GM19238 (cell line): Measurements from ENCODE around the gene KATNAL1.
"Not testable (repeated sequence)": the region's sequence is repeated elsewhere in the genome, so short reads cannot be mapped to it uniquely, and the experiment has no call there.

ENCODE experiments used
- DNase-seq: peaks from one replicate; pipeline ENCODE4 v3.0.0; 2011; ENCODE audit warnings: low spot score; ENCODE audit not compliant: insufficient read length

The KATNAL1 gene

GRCh38 chr13:30295116-30295515, 12.2 kb downstream of the KATNAL1 start:
- DNase-seq, result no peak

GRCh38 chr13:30294004-30294403, 13.3 kb downstream of the KATNAL1 start:
- no peak for DNase-seq

- DNase-seq, result no peak
These were observed 15.0 kb downstream of the KATNAL1 start for GRCh38 chr13:30292325-30292724.

- DNase-seq, result no peak
These were observed 16.4 kb downstream of the KATNAL1 start for GRCh38 chr13:30290812-30291436.

- DNase-seq, result no peak
These were observed 17.8 kb downstream of the KATNAL1 start for GRCh38 chr13:30289533-30289932.

GRCh38 chr13:30286059-30286458, 21.3 kb downstream of the KATNAL1 start:
- DNase-seq, result not testable (repeated sequence)

- no peak for DNase-seq
These were observed 31.2 kb downstream of the KATNAL1 start for GRCh38 chr13:30276178-30276577.

GRCh38 chr13:30274083-30274482, 33.3 kb downstream of the KATNAL1 start:
- DNase-seq, result no peak

- not testable (repeated sequence) for DNase-seq
These were observed 37.3 kb downstream of the KATNAL1 start for GRCh38 chr13:30270035-30270434.

GRCh38 chr13:30268673-30269072, 38.7 kb downstream of the KATNAL1 start:
- no peak for DNase-seq

- DNase-seq, result no peak
These were observed 40.6 kb downstream of the KATNAL1 start for GRCh38 chr13:30266756-30267155.

GRCh38 chr13:30259149-30259733, 48.1 kb downstream of the KATNAL1 start:
- DNase-seq, result not testable (repeated sequence)

- no peak for DNase-seq
These were observed 49.8 kb downstream of the KATNAL1 start for GRCh38 chr13:30257468-30258099.

GRCh38 chr13:30256713-30257467, 50.5 kb downstream of the KATNAL1 start:
- no peak for DNase-seq

- no peak for DNase-seq
These were observed 51.7 kb downstream of the KATNAL1 start for GRCh38 chr13:30255696-30256095.

GRCh38 chr13:30253830-30254229, 53.5 kb downstream of the KATNAL1 start:
- no peak for DNase-seq

- DNase-seq, result no peak
These were observed 59.9 kb downstream of the KATNAL1 start for GRCh38 chr13:30247406-30247805.

- DNase-seq, result no peak
These were observed 65.8 kb downstream of the KATNAL1 start for GRCh38 chr13:30241532-30241931.

- no peak for DNase-seq
These were observed 66.7 kb downstream of the KATNAL1 start for GRCh38 chr13:30240608-30241007.

GRCh38 chr13:30235216-30235615, 72.1 kb downstream of the KATNAL1 start:
- DNase-seq, result no peak

- no peak for DNase-seq
These were observed 72.7 kb downstream of the KATNAL1 start for GRCh38 chr13:30234619-30235162.

- DNase-seq, result no peak
These were observed 82.6 kb downstream of the KATNAL1 start for GRCh38 chr13:30224732-30225131.
